Measurements from ENCODE around the gene GTPBP1. TPM values are rescaled to one million over a fixed set of nuclear protein-coding genes. Genes with fewer than 3 reads are reported as not detected.

Gene GTPBP1
- polyA plus RNA-seq, 1 experiment: 29.3 TPM

GRCh38 chr22:38755911-38756532, 50.3 kb downstream of the GTPBP1 start, which contains the start of gene SUN2:
Gene SUN2, minus strand, starts transcription at chr22:38755998. Its CDS starts 3,370 bp downstream, at chr22:38752628.
- Histone ChIP-seq H3K27ac (ENCODE audit: low read depth, low read length) (peak within 1 kb of the TSS; percentile 83), H3K27me3 (ENCODE audit: control insufficient read depth, insufficient read depth, low read length) (no peaks in the 10 kb centered on the region), H3K9me3 (ENCODE audit: control insufficient read depth, insufficient read depth, low read length) (no peaks in the 10 kb centered on the region; the same call in 1 of the 2 replicates), H3K4me3 (ENCODE audit: low read depth, low read length) (peak within 1 kb of the TSS; percentile 71)
- POLR2A ChIA-PET: no interaction called here
- CTCF ChIA-PET: interaction anchor here (1.1 to 3.1 kb wide), 2 partner anchors 10 to 12 kb away, joined by 3 to 12 read pairs; no protein-coding TSS in a partner anchor
- no peak for TF ChIP-seq CTCF (IDR thresholded peaks at IDR 0.05; ENCODE audit: low read depth, low read length)
- DNase-seq (ENCODE audit: low read depth, low spot score): peak; percentile 34

GRCh38 chr22:38756711-38757463, 51.1 kb downstream of the GTPBP1 start:
- ChIA-PET POLR2A (no interaction called here), CTCF (interaction anchor here (1.1 to 3.1 kb wide), 2 partner anchors 9 to 12 kb away, joined by 3 to 12 read pairs; no protein-coding TSS in a partner anchor)

GRCh38 chr22:38757464-38757757, 51.7 kb downstream of the GTPBP1 start:
- CTCF ChIA-PET: no interaction called here
- no peak overlapping the region for H3K27ac ChIP-seq (ENCODE audit: low read depth, low read length)

More at GRCh38 chr22:38756711-38757463, 51.1 kb downstream of the GTPBP1 start:
- Histone ChIP-seq H3K27me3 (ENCODE audit: control insufficient read depth, insufficient read depth, low read length) (no peaks in the 10 kb centered on the region), H3K4me3 (ENCODE audit: low read depth, low read length) (peak overlapping the region; percentile 71; the same call in 1 of the 2 replicates), H3K9me3 (ENCODE audit: control insufficient read depth, insufficient read depth, low read length) (no peaks in the 10 kb centered on the region; the same call in 1 of the 2 replicates), H3K27ac (ENCODE audit: low read depth, low read length) (no peak overlapping the region)
- DNase-seq (ENCODE audit: low read depth, low spot score): no peak
- no peak for TF ChIP-seq CTCF (IDR thresholded peaks at IDR 0.05; ENCODE audit: low read depth, low read length)

GRCh38 chr22:38758276-38758945, 52.7 kb downstream of the GTPBP1 start:
- Histone ChIP-seq H3K9me3 (ENCODE audit: control insufficient read depth, insufficient read depth, low read length) (no peaks in the 10 kb centered on the region; the same call in 1 of the 2 replicates), H3K27me3 (ENCODE audit: control insufficient read depth, insufficient read depth, low read length) (no peaks in the 10 kb centered on the region), H3K27ac (ENCODE audit: low read depth, low read length) (no peak overlapping the region), H3K4me3 (ENCODE audit: low read depth, low read length) (no peak overlapping the region)
- POLR2A ChIA-PET: no interaction called here
- TF ChIP-seq CTCF (IDR thresholded peaks at IDR 0.05; ENCODE audit: low read depth, low read length): no peak
- DNase-seq (ENCODE audit: low read depth, low spot score): no peak
- CTCF ChIA-PET: interaction anchor here (0.6 to 1.7 kb wide), 2 partner anchors 10 to 319 kb away, joined by 4 to 16 read pairs; partner anchors contain the start of gene APOBEC3G

More at GRCh38 chr22:38757464-38757757, 51.7 kb downstream of the GTPBP1 start:
- no peak for TF ChIP-seq CTCF (IDR thresholded peaks at IDR 0.05; ENCODE audit: low read depth, low read length)
- H3K4me3 ChIP-seq (ENCODE audit: low read depth, low read length): no peak overlapping the region
- no peaks in the 10 kb centered on the region for H3K27me3 ChIP-seq (ENCODE audit: control insufficient read depth, insufficient read depth, low read length)
- POLR2A ChIA-PET: no interaction called here
- H3K9me3 ChIP-seq (ENCODE audit: control insufficient read depth, insufficient read depth, low read length): no peaks in the 10 kb centered on the region; the same call in 1 of the 2 replicates
- no peak for DNase-seq (ENCODE audit: low read depth, low spot score)

Measured in AG04450 (cell line).